Body of pancreas (tissue), 4 donors: ENCODE data around the gene CCSER1. TPM values are rescaled to one million over a fixed set of nuclear protein-coding genes. Genes with fewer than 3 reads are reported as not detected.
"Not testable (repeated sequence)": the region's sequence is repeated elsewhere in the genome, so short reads cannot be mapped to it uniquely, and the experiment has no call there.

Source experiments
- ATAC-seq: fragments of 150-250 bp; one replicate; pipeline ENCODE4 v1.9.1; 2016
- DNase-seq, 4 donors: peaks; one replicate each; pipeline ENCODE4 v3.0.0-alpha.2; 2019
- H3K27ac ChIP-seq, 4 donors: fragments of 200-600 bp; sonication (generic); 1 replicate in 3 of 4; 2 replicates in 1 of 4; pipeline versions ENCODE4 v1.5.1 to v1.6.1; 2016 to 2019; ENCODE audit warnings: mild to moderate bottlenecking in 1 of 4, mixed read lengths in 1 of 4, moderate library complexity in 1 of 4
- H3K27me3 ChIP-seq, 2 donors: fragments of 200-600 bp; sonication (generic); one replicate each; pipeline ENCODE4 v1.6.0; 2016; ENCODE audit warnings: mild to moderate bottlenecking in 1 of 2
- H3K36me3 ChIP-seq, 2 donors: fragments of 200-600 bp; sonication (generic); replicated peaks in 1 of 2; 2 replicates each; pipeline ENCODE4 v1.5.1; 2016; ENCODE audit warnings: low read depth in 2 of 2; ENCODE audit not compliant: insufficient read depth in 1 of 2
- H3K4me1 ChIP-seq: fragments of 200-600 bp; sonication (generic); one replicate; pipeline ENCODE4 v1.6.0; 2016
- H3K4me3 ChIP-seq, 2 donors: fragments of 200-600 bp; sonication (generic); 1 replicate in 1 of 2; 2 replicates in 1 of 2; pipeline ENCODE4 v1.5.1; 2016 to 2019
- H3K9me3 ChIP-seq, 3 donors: fragments of 200-600 bp; sonication (generic); 1 replicate in 2 of 3; 2 replicates in 1 of 3; pipeline ENCODE4 v1.5.1; 2016
- POLR2A ChIP-seq, 3 donors: fragments of 450-650 bp; IDR thresholded peaks; one replicate each; pipeline ENCODE4 v1.6.1; 2016; ENCODE audit warnings: antibody characterized with exemption in 3 of 3, mild to moderate bottlenecking in 2 of 3
- WGBS, 2 donors: methylation state at CpG; one replicate each; pipeline ENCODE4 v1.1.5; 2017; 5-methylcytosine and 5-hydroxymethylcytosine counted together
- intact Hi-C: fragments of 100-400 bp; cut with DNase I; formaldehyde crosslinking; loops from one replicate; pipeline ENCODE4 v1.15.1; 2023
- total RNA-seq, 2 donors: library from RNA; depleted of rRNA; stranded (reverse); fragments of >200 nt; gene quantifications; one replicate each; pipeline ENCODE4 v1.1.0, GENCODE V29; 2016
- TF ChIP-seq, protein P1 (sequence below), 7 experiments: fragments of 450-650 bp in 4 of 7; fragments of 200-600 bp in 3 of 7; sonication (generic) in 3 of 7; IDR thresholded peaks; one replicate each; pipeline ENCODE4 v1.5.1; 2016 to 2019; ENCODE audit warnings: antibody characterized with exemption in 7 of 7

CCSER1 gene
- total RNA-seq, 2 donors from 2014 or later: 13.2 to 14.5 TPM

DNA sequence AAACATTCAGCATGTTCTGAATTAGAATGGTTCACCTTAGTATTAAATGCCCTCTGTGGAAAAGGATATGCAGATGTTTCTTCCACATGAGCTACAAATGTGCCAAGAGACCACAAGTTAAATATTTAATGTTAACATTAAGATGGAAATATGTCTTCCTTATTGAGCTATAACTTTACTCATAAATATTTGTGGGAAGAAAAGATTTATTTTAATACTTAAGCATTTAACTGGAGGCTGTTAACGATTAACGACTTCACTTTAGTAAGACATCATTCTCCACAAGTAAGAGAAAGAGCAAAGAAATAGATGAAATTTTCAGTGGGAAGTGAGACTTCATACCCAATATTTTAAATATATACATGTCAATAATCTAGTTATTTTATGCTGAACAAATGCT, 1130.5 kb downstream of the CCSER1 start:
- no peak for DNase-seq
- ATAC-seq: no peak
- WGBS, 2 donors: 90 to 92% methylated on average over 2 of the region's 2 CpGs
- Histone ChIP-seq H3K27me3 (no peaks in the 10 kb centered on the region), H3K4me1 (no peaks in the 10 kb centered on the region), H3K36me3 (no peaks in the 10 kb centered on the region), H3K9me3 (no peaks in the 10 kb centered on the region), H3K4me3 (no peak overlapping the region), H3K27ac (no peak overlapping the region)
- intact Hi-C loops: no loop called here
- TF ChIP-seq, protein P1, sequence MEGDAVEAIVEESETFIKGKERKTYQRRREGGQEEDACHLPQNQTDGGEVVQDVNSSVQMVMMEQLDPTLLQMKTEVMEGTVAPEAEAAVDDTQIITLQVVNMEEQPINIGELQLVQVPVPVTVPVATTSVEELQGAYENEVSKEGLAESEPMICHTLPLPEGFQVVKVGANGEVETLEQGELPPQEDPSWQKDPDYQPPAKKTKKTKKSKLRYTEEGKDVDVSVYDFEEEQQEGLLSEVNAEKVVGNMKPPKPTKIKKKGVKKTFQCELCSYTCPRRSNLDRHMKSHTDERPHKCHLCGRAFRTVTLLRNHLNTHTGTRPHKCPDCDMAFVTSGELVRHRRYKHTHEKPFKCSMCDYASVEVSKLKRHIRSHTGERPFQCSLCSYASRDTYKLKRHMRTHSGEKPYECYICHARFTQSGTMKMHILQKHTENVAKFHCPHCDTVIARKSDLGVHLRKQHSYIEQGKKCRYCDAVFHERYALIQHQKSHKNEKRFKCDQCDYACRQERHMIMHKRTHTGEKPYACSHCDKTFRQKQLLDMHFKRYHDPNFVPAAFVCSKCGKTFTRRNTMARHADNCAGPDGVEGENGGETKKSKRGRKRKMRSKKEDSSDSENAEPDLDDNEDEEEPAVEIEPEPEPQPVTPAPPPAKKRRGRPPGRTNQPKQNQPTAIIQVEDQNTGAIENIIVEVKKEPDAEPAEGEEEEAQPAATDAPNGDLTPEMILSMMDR (IDR thresholded peaks at IDR 0.05): no peak
- no peak for TF ChIP-seq POLR2A (IDR thresholded peaks at IDR 0.05)

DNA sequence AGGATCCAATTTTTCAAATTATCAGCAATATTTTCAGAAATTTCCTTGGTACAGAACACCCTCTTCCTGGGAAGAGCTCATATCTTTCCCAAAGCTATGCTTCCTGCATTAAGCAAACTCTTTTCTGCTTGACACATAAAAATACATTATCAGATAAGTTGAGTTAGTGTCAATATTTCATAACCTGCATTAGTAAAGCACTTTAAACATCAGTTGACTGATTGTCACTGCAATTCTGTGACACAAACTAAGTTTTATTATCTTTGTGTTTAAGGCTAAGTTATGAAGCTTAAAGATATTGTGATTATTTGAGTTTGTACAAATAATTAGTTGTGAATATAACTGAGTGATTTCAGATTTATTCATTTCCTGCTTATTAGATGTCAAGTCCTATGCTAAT, 1131.1 kb downstream of the CCSER1 start:
- no peak for TF ChIP-seq POLR2A (IDR thresholded peaks at IDR 0.05)
- TF ChIP-seq, protein P1 (IDR thresholded peaks at IDR 0.05): no peak
- no peak for DNase-seq
- H3K4me1 ChIP-seq: no peaks in the 10 kb centered on the region
- no peak overlapping the region for H3K4me3 ChIP-seq
- intact Hi-C loops: no loop called here
- no peaks in the 10 kb centered on the region for H3K9me3 ChIP-seq
- H3K27ac ChIP-seq: no peak overlapping the region
- no peak for ATAC-seq
- H3K36me3 ChIP-seq: no peaks in the 10 kb centered on the region
- no peaks in the 10 kb centered on the region for H3K27me3 ChIP-seq

DNA sequence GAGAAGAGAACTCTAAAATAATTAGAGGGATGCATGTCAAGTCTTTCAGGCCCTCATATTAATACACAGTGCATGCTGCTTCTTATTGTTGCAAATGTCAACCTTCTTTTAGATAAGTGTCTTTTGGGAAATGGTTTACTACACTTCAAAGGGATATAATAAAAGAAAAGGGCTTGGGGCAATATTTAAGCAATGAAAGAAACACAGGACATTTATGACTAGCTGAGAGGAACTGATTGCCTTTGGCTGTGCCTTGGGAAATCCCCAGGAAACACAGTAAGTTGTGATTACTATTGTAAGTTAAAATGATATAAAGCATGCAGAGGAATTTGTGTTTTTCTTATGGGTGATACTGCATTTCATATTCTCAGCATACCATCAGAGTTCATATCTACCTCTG, 1140.3 kb downstream of the CCSER1 start:
- TF ChIP-seq, protein P1 (IDR thresholded peaks at IDR 0.05): no peak
- TF ChIP-seq POLR2A (IDR thresholded peaks at IDR 0.05): no peak
- H3K9me3 ChIP-seq: peaks cover 0 to under 1% (median 0%) of the 10 kb centered on the region in 3 donors
- H3K4me3 ChIP-seq: no peak overlapping the region
- H3K36me3 ChIP-seq: no peaks in the 10 kb centered on the region
- DNase-seq (no peak), ATAC-seq (no peak)
- H3K4me1 ChIP-seq: peaks cover 14% of the 10 kb centered on the region
- no peaks in the 10 kb centered on the region for H3K27me3 ChIP-seq
- intact Hi-C loops: no loop called here
- H3K27ac ChIP-seq: no peak overlapping the region

DNA sequence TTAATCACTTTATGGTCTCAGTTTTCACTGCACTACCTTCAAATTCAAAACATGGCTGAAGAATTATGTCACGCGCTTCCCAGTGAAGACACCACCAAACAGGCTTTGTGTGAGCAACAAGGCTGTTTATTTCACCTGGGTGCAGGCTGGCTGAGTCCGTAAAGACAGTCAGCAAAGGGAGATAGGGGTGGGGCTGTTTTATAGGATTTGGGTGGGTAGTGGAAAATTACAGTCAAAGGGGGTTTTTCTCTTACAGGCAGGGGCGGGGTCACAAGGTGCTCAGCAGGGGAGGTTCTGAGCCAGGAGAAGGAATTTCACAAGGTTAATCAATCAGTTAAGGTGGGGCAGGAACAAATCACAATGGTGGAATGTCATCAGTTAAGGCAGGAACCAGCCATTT, 1141.3 kb downstream of the CCSER1 start:
- H3K27ac ChIP-seq, H3K4me3 ChIP-seq, ATAC-seq, H3K36me3 ChIP-seq, intact Hi-C loops, DNase-seq, H3K27me3 ChIP-seq: not testable (repeated sequence)
- peaks cover 0 to 10% (median 0%) of the 10 kb centered on the region in 3 donors for H3K9me3 ChIP-seq
- WGBS, 2 donors: 77 to 82% methylated on average over 4 of the region's 4 CpGs
- H3K4me1 ChIP-seq: peaks cover 14% of the 10 kb centered on the region

DNA sequence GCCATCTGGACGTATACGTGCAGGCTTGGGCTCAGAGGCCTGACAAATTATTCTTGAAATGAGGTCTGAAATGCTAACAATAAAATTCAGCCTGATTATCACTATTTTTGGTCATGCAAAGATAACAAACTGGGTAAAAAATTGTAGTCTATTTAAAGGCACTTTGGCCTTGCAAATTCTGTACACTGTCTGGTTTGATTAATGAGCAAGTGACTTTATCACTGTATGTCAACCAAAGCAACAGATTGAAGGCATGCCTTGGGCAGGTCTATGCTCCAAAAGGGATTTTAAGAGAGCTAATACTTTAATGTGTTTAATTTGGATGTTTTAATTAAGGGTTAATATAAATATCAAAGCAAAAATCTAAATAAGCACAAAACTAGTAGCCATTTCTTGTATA, 1141.7 kb downstream of the CCSER1 start:
- intact Hi-C loops: no loop called here
- TF ChIP-seq, protein P1 (IDR thresholded peaks at IDR 0.05): no peak
- no peak for TF ChIP-seq POLR2A (IDR thresholded peaks at IDR 0.05)
- H3K27ac ChIP-seq: no peak overlapping the region
- no peak overlapping the region for H3K4me3 ChIP-seq
- peaks cover 14% of the 10 kb centered on the region for H3K4me1 ChIP-seq
- ATAC-seq: no peak
- no peaks in the 10 kb centered on the region for H3K36me3 ChIP-seq
- no peaks in the 10 kb centered on the region for H3K27me3 ChIP-seq
- no peak for DNase-seq
- 35 to 37% methylated on average over 2 of the region's 2 CpGs for WGBS, 2 donors
- H3K9me3 ChIP-seq: peaks cover 0 to 12% (median 0%) of the 10 kb centered on the region in 3 donors
